Putamen (tissue), 1 donor: Measurements from ENCODE around the gene OR6Q1.
A peak's percentile ranks its signal among the peaks of the same experiment; 100 is the strongest.
"Not testable (repeated sequence)": the region's sequence is repeated elsewhere in the genome, so short reads cannot be mapped to it uniquely, and the experiment has no call there.

Source experiments
- DNase-seq: peaks from one replicate; pipeline ENCODE4 v3.0.0-alpha.2; 2016; ENCODE audit warnings: low spot score

The OR6Q1 gene

GRCh38 chr11:58030653-58031052 lies at the start of gene OR6Q1:
TSS of gene OR6Q1 (plus strand) at chr11:58030953. CDS start at chr11:58030953, 0 bp downstream.
- no peak for DNase-seq

GRCh38 chr11:57981536-57981935 lies 49.2 kb upstream of the OR6Q1 start:
- no peak for DNase-seq

GRCh38 chr11:57982776-57983175 lies 48.0 kb upstream of the OR6Q1 start:
- DNase-seq, result no peak

- peak; percentile 29 for DNase-seq
These were observed 47.6 kb upstream of the OR6Q1 start for GRCh38 chr11:57983191-57983590.

GRCh38 chr11:57999523-57999922 lies 31.2 kb upstream of the OR6Q1 start:
- DNase-seq, result not testable (repeated sequence)

GRCh38 chr11:58000021-58000420 lies 30.7 kb upstream of the OR6Q1 start:
- DNase-seq, result not testable (repeated sequence)

GRCh38 chr11:58000699-58001098 lies 30.1 kb upstream of the OR6Q1 start:
- no peak for DNase-seq

GRCh38 chr11:58003036-58003435 lies 27.7 kb upstream of the OR6Q1 start:
- no peak for DNase-seq

GRCh38 chr11:58003591-58003990 lies 27.2 kb upstream of the OR6Q1 start:
- DNase-seq, result no peak

- no peak for DNase-seq
These were observed 26.1 kb upstream of the OR6Q1 start for GRCh38 chr11:58004664-58005063.

- no peak for DNase-seq
These were observed 23.8 kb upstream of the OR6Q1 start for GRCh38 chr11:58006940-58007339.

GRCh38 chr11:58011771-58012170 lies 19.0 kb upstream of the OR6Q1 start:
- DNase-seq, result no peak

- DNase-seq, result no peak
These were observed 7.3 kb upstream of the OR6Q1 start, which contains the start of gene OR9Q1 for GRCh38 chr11:58023435-58023931. TSS of gene OR9Q1 (plus strand) at chr11:58023881. CDS start at chr11:58179445, 155,564 bp downstream.

GRCh38 chr11:58024601-58025091 lies 6.1 kb upstream of the OR6Q1 start:
- DNase-seq, result peak; percentile 15

GRCh38 chr11:58027341-58027740 lies 3.4 kb upstream of the OR6Q1 start:
- no peak for DNase-seq

- no peak for DNase-seq
These were observed 1.9 kb upstream of the OR6Q1 start for GRCh38 chr11:58028687-58029411.

- DNase-seq, result no peak
These were observed 3.7 kb downstream of the OR6Q1 start for GRCh38 chr11:58034471-58034870.

- no peak for DNase-seq
These were observed 8.8 kb downstream of the OR6Q1 start for GRCh38 chr11:58039589-58039988.

- DNase-seq, result no peak
These were observed 12.6 kb downstream of the OR6Q1 start for GRCh38 chr11:58043379-58043778.

GRCh38 chr11:58046231-58046630 lies 15.5 kb downstream of the OR6Q1 start:
- DNase-seq, result no peak

GRCh38 chr11:58047818-58048217 lies 17.1 kb downstream of the OR6Q1 start:
- DNase-seq, result no peak

GRCh38 chr11:58055806-58056401 lies 25.2 kb downstream of the OR6Q1 start:
- DNase-seq, result no peak

- DNase-seq, result no peak
These were observed 26.7 kb downstream of the OR6Q1 start for GRCh38 chr11:58057481-58057880.
